PC-3 (cell line): ENCODE data around the gene TBXAS1. TPM values are rescaled to one million over a fixed set of nuclear protein-coding genes. Genes with fewer than 3 reads are reported as not detected.

ENCODE experiments used
- ATAC-seq: fragments of 200-7000 bp; cut with Tn5 transposase; 2 replicates; pipeline ENCODE4 v1.9.1; 2020; ENCODE audit warnings: mild to moderate bottlenecking, moderate library complexity
- BruUV-seq: library from RNA; stranded (reverse); fragments of 400-500 nt; replicated peaks from 2 replicates; lab custom pipeline; 2021; lab: Mats Ljungman, UMichigan
- CTCF ChIA-PET: fragments of 300-600 bp; sonication (Branson Sonifier 250); formaldehyde crosslinking; loops from one replicate; lab custom pipeline; 2022; ENCODE audit warnings: antibody characterized with exemption; lab: Charles Lee
- POLR2A ChIA-PET: fragments of 300-600 bp; sonication (Branson Sonifier 250); formaldehyde crosslinking; loops from one replicate; lab custom pipeline; 2022; ENCODE audit warnings: antibody characterized with exemption; ENCODE audit not compliant: unreplicated experiment; lab: Charles Lee
- DNase-seq: peaks from one replicate; pipeline ENCODE4 v3.0.0-alpha.2; 2015
- H2AFZ ChIP-seq: fragments of 300-600 bp; sonication (generic); 2 replicates; pipeline ENCODE4 v1.6.0; 2016; ENCODE audit warnings: antibody characterized with exemption, low read length
- H3F3A ChIP-seq: fragments of 300-600 bp; sonication (generic); one replicate; pipeline ENCODE4 v1.6.0; 2017; ENCODE audit warnings: antibody characterized with exemption, low read length, control low read depth, mild to moderate bottlenecking; ENCODE audit not compliant: unreplicated experiment
- H3K27ac ChIP-seq: fragments of 300-600 bp; sonication (generic); 2 replicates; pipeline ENCODE4 v1.5.1; 2016; ENCODE audit warnings: mild to moderate bottlenecking, low read length
- H3K27me3 ChIP-seq: fragments of 300-600 bp; sonication (generic); 2 replicates; pipeline ENCODE4 v1.6.1; 2016; ENCODE audit warnings: low read length, mixed read lengths
- H3K36me3 ChIP-seq: fragments of 300-600 bp; sonication (generic); 2 replicates; pipeline ENCODE4 v1.6.1; 2016; ENCODE audit warnings: low read depth, mixed run types, low read length, mixed read lengths
- H3K4me1 ChIP-seq: fragments of 300-600 bp; sonication (generic); 2 replicates; pipeline ENCODE4 v1.5.1; 2016; ENCODE audit warnings: low read length; ENCODE audit not compliant: insufficient read depth
- H3K4me2 ChIP-seq: fragments of 300-600 bp; sonication (generic); 2 replicates; pipeline ENCODE4 v1.6.0; 2016; ENCODE audit warnings: low read length
- H3K4me3 ChIP-seq: fragments of 300-600 bp; sonication (generic); 2 replicates; pipeline ENCODE4 v1.5.1; 2016; ENCODE audit warnings: mild to moderate bottlenecking, low read length, mixed read lengths
- H3K79me2 ChIP-seq: fragments of 300-600 bp; sonication (generic); 2 replicates; pipeline ENCODE4 v1.6.1; 2017; ENCODE audit warnings: low read length, mixed read lengths
- H3K9ac ChIP-seq: fragments of 300-600 bp; sonication (generic); 2 replicates; pipeline ENCODE4 v1.6.0; 2016; ENCODE audit warnings: mild to moderate bottlenecking, low read length
- H3K9me2 ChIP-seq: fragments of 300-600 bp; sonication (generic); replicated peaks from 2 replicates; pipeline ENCODE4 v1.6.1; 2016; ENCODE audit warnings: mixed run types, low read length, mixed read lengths
- H3K9me3 ChIP-seq: fragments of 300-600 bp; sonication (generic); 2 replicates; pipeline ENCODE4 v1.6.1; 2016; ENCODE audit warnings: low read length, mixed read lengths
- H4K20me1 ChIP-seq: fragments of 300-600 bp; sonication (generic); 2 replicates; pipeline ENCODE4 v1.6.1; 2016; ENCODE audit warnings: low read length, mixed read lengths
- CTCF ChIP-seq: fragments of 300-600 bp; sonication (generic); conservative IDR thresholded peaks from 2 replicates; pipeline ENCODE4 v1.5.1; 2017; ENCODE audit warnings: antibody characterized with exemption, low read depth, mild to moderate bottlenecking, low read length
- EZH2 ChIP-seq: fragments of 300-600 bp; sonication (generic); IDR thresholded peaks from one replicate; pipeline ENCODE4 v1.6.1; 2017; ENCODE audit warnings: antibody characterized with exemption, mild to moderate bottlenecking, low read length; ENCODE audit not compliant: unreplicated experiment
- EZH2phosphoT487 ChIP-seq: fragments of 300-600 bp; sonication (generic); IDR thresholded peaks from 2 replicates; pipeline ENCODE4 v1.6.1; 2018; ENCODE audit warnings: mild to moderate bottlenecking, antibody characterized with exemption, low read length, borderline replicate concordance
- intact Hi-C: fragments of 100-400 bp; cut with micrococcal nuclease; formaldehyde crosslinking; loops from 2 replicates; pipeline ENCODE4 v1.9.0; 2023
- total RNA-seq: library from RNA; depleted of rRNA; stranded (reverse); fragments of >200 nt; gene quantifications from 2 replicates; pipeline ENCODE4 v1.2.3, GENCODE V29; 2014

Gene TBXAS1
- total RNA-seq, 1 experiment from 2014 or later: 21.8 TPM

- Histone ChIP-seq H2AFZ (no peak overlapping the region), H3K9ac (no peak overlapping the region), H3K9me3 (no peaks in the 10 kb centered on the region), H3K9me2 (no peaks in the 10 kb centered on the region), H3K79me2 (no peaks in the 10 kb centered on the region), H3K4me2 (no peak overlapping the region), H3K4me3 (no peak overlapping the region), H3K36me3 (no peaks in the 10 kb centered on the region), H3K4me1 (peaks cover 6% of the 10 kb centered on the region; the same call in 1 of the 2 replicates), H3K27me3 (no peaks in the 10 kb centered on the region), H4K20me1 (no peaks in the 10 kb centered on the region), H3K27ac (no peak overlapping the region), H3F3A (no peaks in the 10 kb centered on the region)
- BruUV-seq: no TSS peak
- no peak for DNase-seq
- CTCF ChIA-PET: no interaction called here
- intact Hi-C loops: no loop called here
- POLR2A ChIA-PET: no interaction called here
- ATAC-seq: no peak
- TF ChIP-seq CTCF: peak; percentile 34; the same call in 1 of the 2 replicates
- no peak for TF ChIP-seq EZH2phosphoT487
- no peak for TF ChIP-seq EZH2
These were observed 158.8 kb downstream of the TBXAS1 start for GRCh38 chr7:139987691-139988516.

- Histone ChIP-seq H3K27ac (no peak overlapping the region), H3K79me2 (no peaks in the 10 kb centered on the region), H4K20me1 (no peaks in the 10 kb centered on the region), H3K4me3 (no peak overlapping the region), H3F3A (no peaks in the 10 kb centered on the region), H3K4me1 (peaks cover 6% of the 10 kb centered on the region; the same call in 1 of the 2 replicates), H3K9me2 (no peaks in the 10 kb centered on the region), H3K9ac (no peak overlapping the region), H3K27me3 (no peaks in the 10 kb centered on the region), H2AFZ (no peak overlapping the region), H3K4me2 (no peak overlapping the region), H3K9me3 (no peaks in the 10 kb centered on the region), H3K36me3 (no peaks in the 10 kb centered on the region)
- intact Hi-C loops: no loop called here
- CTCF ChIA-PET: no interaction called here
- no peak for DNase-seq
- POLR2A ChIA-PET: no interaction called here
- BruUV-seq: no TSS peak
- ATAC-seq: no peak
- no peak for TF ChIP-seq EZH2
- no peak for TF ChIP-seq EZH2phosphoT487
- no peak for TF ChIP-seq CTCF
These were observed 160.5 kb downstream of the TBXAS1 start for GRCh38 chr7:139989366-139990141.

- DNase-seq (no peak), ATAC-seq (no peak)
- Histone ChIP-seq H3K9me2 (no peaks in the 10 kb centered on the region), H3K27me3 (no peaks in the 10 kb centered on the region), H3K27ac (no peak overlapping the region), H4K20me1 (no peaks in the 10 kb centered on the region), H3K4me2 (no peak overlapping the region), H2AFZ (no peak overlapping the region), H3F3A (no peaks in the 10 kb centered on the region), H3K4me3 (no peak overlapping the region), H3K9ac (no peak overlapping the region), H3K4me1 (peaks cover 6% of the 10 kb centered on the region; the same call in 1 of the 2 replicates), H3K36me3 (no peaks in the 10 kb centered on the region), H3K79me2 (no peaks in the 10 kb centered on the region), H3K9me3 (no peaks in the 10 kb centered on the region)
- TF ChIP-seq EZH2 (no peak), EZH2phosphoT487 (no peak), CTCF (no peak)
- no TSS peak for BruUV-seq
- CTCF ChIA-PET: no interaction called here
- POLR2A ChIA-PET: no interaction called here
- intact Hi-C loops: no loop called here
These were observed 161.1 kb downstream of the TBXAS1 start for GRCh38 chr7:139990142-139990535.
